Measurements from ENCODE around the gene DMXL1. TPM values are rescaled to one million over a fixed set of nuclear protein-coding genes. Genes with fewer than 3 reads are reported as not detected.

The DMXL1 gene, protein sequence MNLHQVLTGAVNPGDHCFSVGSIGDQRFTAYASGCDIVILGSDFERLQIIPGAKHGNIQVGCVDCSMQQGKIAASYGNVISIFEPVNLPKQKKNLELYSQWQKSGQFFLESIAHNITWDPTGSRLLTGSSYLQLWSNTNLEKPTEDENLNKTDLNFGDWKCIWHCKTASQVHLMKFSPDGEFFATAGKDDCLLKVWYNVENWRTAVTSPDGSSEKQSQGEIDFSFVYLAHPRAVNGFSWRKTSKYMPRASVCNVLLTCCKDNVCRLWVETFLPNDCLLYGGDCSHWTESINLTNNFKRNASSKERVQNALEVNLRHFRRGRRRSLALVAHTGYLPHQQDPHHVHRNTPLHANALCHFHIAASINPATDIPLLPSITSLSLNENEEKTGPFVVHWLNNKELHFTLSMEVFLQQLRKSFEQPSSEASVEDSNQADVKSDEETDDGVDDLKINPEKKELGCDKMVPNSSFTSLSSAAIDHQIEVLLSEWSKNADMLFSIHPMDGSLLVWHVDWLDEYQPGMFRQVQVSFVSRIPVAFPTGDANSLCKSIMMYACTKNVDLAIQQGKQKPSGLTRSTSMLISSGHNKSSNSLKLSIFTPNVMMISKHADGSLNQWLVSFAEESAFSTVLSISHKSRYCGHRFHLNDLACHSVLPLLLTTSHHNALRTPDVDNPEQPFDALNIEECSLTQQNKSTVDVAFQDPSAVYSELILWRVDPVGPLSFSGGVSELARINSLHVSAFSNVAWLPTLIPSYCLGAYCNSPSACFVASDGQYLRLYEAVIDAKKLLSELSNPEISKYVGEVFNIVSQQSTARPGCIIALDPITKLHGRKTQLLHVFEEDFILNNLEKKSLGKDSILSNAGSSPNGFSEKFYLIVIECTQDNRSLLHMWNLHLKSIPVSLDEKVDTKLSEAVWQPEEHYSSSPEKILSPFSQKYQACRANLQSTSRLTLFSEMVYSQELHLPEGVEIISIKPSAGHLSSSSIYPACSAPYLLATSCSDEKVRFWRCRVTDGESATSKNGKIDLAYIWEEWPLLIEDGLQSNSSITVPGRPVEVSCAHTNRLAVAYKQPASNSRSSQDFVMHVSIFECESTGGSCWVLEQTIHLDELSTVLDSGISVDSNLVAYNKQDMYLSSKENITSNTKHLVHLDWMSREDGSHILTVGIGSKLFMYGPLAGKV (N-terminal part only)
- 107 TPM for total RNA-seq

GRCh38 chr5:119070828-119071560, at the start of gene DMXL1:
Gene DMXL1 (plus strand): TSS chr5:119071087. CDS start chr5:119071570, 483 bp downstream.

Small RNA genes within 50 kb of the gene (small RNA-seq; reads per million reads assigned to genes)
- gene LAMTOR3P2 (not detected), gene MIR5706 (0.15 reads per million), gene RNU6-701P (not detected)

Other genes with a start within 250 kb of the DMXL1 start
- gene DTWD2, start 82.5 kb upstream of the DMXL1 start, total RNA-seq: 15.5 TPM

Data from diencephalon (tissue), 1 donor.